ENCODE data around the gene LYZL2. TPM values are rescaled to one million over a fixed set of nuclear protein-coding genes. Genes with fewer than 3 reads are reported as not detected.

The LYZL2 gene
- total and polyA plus RNA-seq, 9 of the 15 experiments (the other 6 are each of a cell fraction or from before 2014, with no cell fraction given), result not detected

DNA sequence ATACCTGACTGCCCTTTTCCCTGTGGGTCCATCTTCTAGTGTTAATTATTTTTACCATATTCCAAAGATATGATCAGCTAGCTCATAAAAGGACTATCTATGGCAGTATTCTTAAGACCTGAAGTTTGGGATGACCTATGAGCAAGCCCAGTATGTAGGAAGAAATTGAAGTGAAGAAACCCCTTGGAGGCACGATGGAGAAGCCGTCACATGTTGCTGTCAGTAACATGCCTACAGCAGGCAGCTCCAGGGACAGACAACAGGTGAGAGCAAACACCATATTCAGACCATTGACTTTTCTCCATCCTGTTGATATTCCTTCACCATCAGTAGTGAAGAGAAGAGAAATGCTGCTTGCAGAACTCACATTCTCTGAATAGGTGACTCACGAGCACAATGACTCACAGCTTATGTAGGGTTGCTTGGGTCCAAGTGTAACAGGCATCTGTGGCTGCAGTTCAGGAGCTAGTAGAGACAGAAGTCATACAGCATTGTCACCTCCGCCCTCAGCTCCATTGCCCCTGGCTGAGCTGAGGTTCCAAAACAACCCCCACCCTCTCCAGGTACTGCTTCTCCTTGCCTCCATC lies 8.4 kb upstream of the LYZL2 start (continued):
- TF ChIP-seq HOXB6 (CRISPR knock-in tag; IDR thresholded peaks at IDR 0.05; ENCODE audit: borderline replicate concordance) (no peak), MTF1 (CRISPR knock-in tag; IDR thresholded peaks at IDR 0.05; ENCODE audit: borderline replicate concordance) (no peak), POLR2AphosphoS2 (IDR thresholded peaks at IDR 0.05; ENCODE audit: low read length) (no peak)

DNA sequence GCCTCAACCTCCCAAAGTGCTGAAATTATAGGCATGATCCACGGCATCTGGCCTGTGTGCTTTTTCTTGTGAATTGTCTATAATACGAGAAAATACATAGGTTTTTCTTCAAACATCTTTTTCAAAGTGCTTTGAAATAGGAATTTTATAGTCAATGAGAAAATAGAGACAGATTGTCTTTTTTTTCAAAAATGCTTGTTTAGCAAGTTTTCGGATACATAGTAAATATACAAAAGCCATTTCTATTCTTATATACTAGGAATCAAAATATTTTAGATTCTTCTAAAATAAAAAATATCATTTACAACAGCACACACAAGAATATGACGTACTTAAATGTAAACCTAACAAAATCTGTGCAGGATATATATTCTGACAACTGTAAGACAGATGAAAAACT lies 1.6 kb upstream of the LYZL2 start:
- H3K4me3 ChIP-seq, result no peak overlapping the region
- H3K9me1 ChIP-seq (ENCODE audit: control insufficient read depth, insufficient read depth, low read length), result no peaks in the 10 kb centered on the region
- H3K9me3 ChIP-seq (replicated peaks; ENCODE audit: control insufficient read depth, insufficient read depth, low read depth, low read length), result no peaks in the 10 kb centered on the region
- no peaks in the 10 kb centered on the region for H4K20me1 ChIP-seq (replicated peaks; ENCODE audit: control insufficient read depth, insufficient read depth, low read length)
- FAIRE-seq (no peak), ATAC-seq (no peak), DNase-seq (ENCODE audit: extremely low read depth in 1 of 4, low spot score in 3 of 4) (no peak)
- no peak overlapping the region for H2AFZ ChIP-seq (ENCODE audit: low read depth, low read length)
- 1% methylated on average over 4 of the region's 4 CpGs for WGBS (ENCODE audit: insufficient coverage, low coverage, missing lambda C conversion rate)
- POLR2A ChIA-PET, result no interaction called here
- H3K27ac ChIP-seq (ENCODE audit: extremely low read depth, low read depth, low read length), result no peak overlapping the region
- CTCF ChIA-PET (ENCODE audit: low intra/inter-chr PET ratio), result no interaction called here
- no peaks in the 10 kb centered on the region for H3K4me1 ChIP-seq (replicated peaks in 1 of 2; ENCODE audit: control insufficient read depth in 2 of 2, insufficient read depth in 2 of 2, low read length in 2 of 2)
- in situ Hi-C loops (cut with MboI), result no loop called here
- no peak overlapping the region for H3K9ac ChIP-seq (ENCODE audit: insufficient read depth in 1 of 2, low read depth in 2 of 2, low read length in 2 of 2)
- BruUV-seq (replicated peaks), result no TSS peak
- no peaks in the 10 kb centered on the region for H3K36me3 ChIP-seq (ENCODE audit: control insufficient read depth, insufficient read depth, low read length)
- no peak overlapping the region for H3K4me2 ChIP-seq (ENCODE audit: insufficient read depth, low read length)
- intact Hi-C loops (cut with micrococcal nuclease), result no loop called here
- TF ChIP-seq OTX1 (CRISPR knock-in tag; IDR thresholded peaks at IDR 0.05) (no peak), E2F1 (CRISPR knock-in tag; IDR thresholded peaks at IDR 0.05) (no peak), C11orf30 (IDR thresholded peaks at IDR 0.05; ENCODE audit: low read depth) (peak; percentile 31; the same call in 1 of the 2 replicates), RBM25 (IDR thresholded peaks at IDR 0.05; ENCODE audit: low read depth, low read length, severe bottlenecking) (no peak), ZNF696 (CRISPR knock-in tag; conservative IDR thresholded peaks at IDR 0.05) (no peak), ZNF316 (IDR thresholded peaks at IDR 0.05) (peak; percentile 64), EWSR1 (IDR thresholded peaks at IDR 0.05; ENCODE audit: borderline replicate concordance, low read depth, partially characterized antibody) (no peak)
- H3K79me2 ChIP-seq (ENCODE audit: control insufficient read depth, insufficient read depth, low read length), result no peaks in the 10 kb centered on the region
- H3K27me3 ChIP-seq (ENCODE audit: control insufficient read depth in 2 of 2, insufficient read depth in 2 of 2, low read length in 2 of 2), result peaks cover 5 to 34% of the 10 kb centered on the region in 2 experiments; a peak in 3 of 5 replicates
